ENCODE results near the gene ITGAE. TPM values are rescaled to one million over a fixed set of nuclear protein-coding genes. Genes with fewer than 3 reads are reported as not detected.

Gene ITGAE
- polyA plus RNA-seq, 2 of the 4 experiments (the other 2 are of a cell fraction): 154 to 156 TPM

DNA sequence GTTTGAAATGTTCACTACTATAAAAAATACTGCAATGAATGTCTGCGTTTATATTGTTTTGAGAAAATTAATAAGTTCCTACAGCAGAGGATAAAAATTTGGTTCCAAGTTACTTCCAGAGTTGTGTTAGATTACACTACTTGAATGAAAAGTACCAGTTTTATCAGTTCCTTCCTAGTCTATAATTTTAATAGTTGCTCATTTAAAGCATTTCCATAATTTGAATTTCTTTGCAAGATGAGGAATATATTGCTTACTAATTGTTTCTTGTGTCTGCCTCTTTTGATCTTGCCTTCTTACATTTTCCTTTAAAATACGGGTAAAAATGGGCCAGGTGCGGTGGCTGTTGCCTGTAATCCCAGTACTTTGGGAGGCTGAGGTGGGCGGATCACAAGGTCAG is 128.4 kb downstream of the ITGAE start:
- Histone ChIP-seq H3K27ac (no peak overlapping the region), H3K4me3 (no peak overlapping the region), H3K4me2 (no peak overlapping the region), H3K4me1 (peaks cover 8% of the 10 kb centered on the region; the same call in 2 of the 3 replicates), H3K9me3 (no peaks in the 10 kb centered on the region)
- DNase-seq (ENCODE audit: low read depth in 1 of 2, low spot score in 1 of 2) (no peak), FAIRE-seq (no peak), ATAC-seq (no peak)
- TF ChIP-seq MAFK (IDR thresholded peaks at IDR 0.05; ENCODE audit: partially characterized antibody) (no peak), JUNB (IDR thresholded peaks at IDR 0.05) (no peak), RNF2 (IDR thresholded peaks at IDR 0.05; ENCODE audit: borderline replicate concordance, low read depth) (no peak), KDM5A (IDR thresholded peaks at IDR 0.05) (no peak)
- TF ChIP-seq, protein P1, sequence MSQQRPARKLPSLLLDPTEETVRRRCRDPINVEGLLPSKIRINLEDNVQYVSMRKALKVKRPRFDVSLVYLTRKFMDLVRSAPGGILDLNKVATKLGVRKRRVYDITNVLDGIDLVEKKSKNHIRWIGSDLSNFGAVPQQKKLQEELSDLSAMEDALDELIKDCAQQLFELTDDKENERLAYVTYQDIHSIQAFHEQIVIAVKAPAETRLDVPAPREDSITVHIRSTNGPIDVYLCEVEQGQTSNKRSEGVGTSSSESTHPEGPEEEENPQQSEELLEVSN (IDR thresholded peaks at IDR 0.05; ENCODE audit: borderline replicate concordance, low read depth): no peak
- ChIA-PET POLR2A (no interaction called here), CTCF (interaction anchor here (4.1 kb wide), 1 partner anchor 11 kb away, joined by 19 read pairs; no protein-coding TSS in a partner anchor)
- 94% methylated on average over 4 of the region's 4 CpGs for WGBS (ENCODE audit: missing lambda C conversion rate)

DNA sequence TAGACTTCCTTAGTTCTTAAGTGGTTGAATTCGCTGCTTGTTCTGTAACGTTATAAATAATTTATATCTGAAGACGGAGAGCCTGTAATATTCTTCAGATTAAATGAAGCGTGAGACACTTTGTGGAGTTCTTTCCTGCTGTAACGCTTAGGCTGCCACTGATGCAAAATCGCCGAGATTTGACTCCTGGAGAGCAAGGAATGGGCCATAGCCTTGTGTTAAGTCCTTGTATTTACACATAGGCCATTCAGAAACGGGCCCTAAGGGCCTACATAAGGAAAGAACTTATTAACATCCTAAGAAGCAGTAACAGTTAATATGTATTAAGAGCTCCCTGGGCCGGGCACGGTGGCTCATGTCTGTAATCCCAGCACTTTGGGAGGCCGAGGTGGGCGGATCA is 131.4 kb downstream of the ITGAE start:
- no peak for DNase-seq (ENCODE audit: low read depth in 1 of 2, low spot score in 1 of 2)
- FAIRE-seq: no peak
- Histone ChIP-seq H3K27ac (peak overlapping the region; percentile 94), H3K9me3 (no peaks in the 10 kb centered on the region), H3K4me1 (peaks cover 25% of the 10 kb centered on the region), H3K4me2 (peak overlapping the region; percentile 74), H3K4me3 (peak overlapping the region; percentile 82)
- POLR2A ChIA-PET: interaction anchor here (1.2 kb wide), 1 partner anchor 10 kb away, joined by 3 read pairs; no protein-coding TSS in a partner anchor
- CTCF ChIA-PET: interaction anchor here (1.1 to 4.1 kb wide), 3 partner anchors 9 to 68 kb away, joined by 3 to 19 read pairs (median 3); no protein-coding TSS in a partner anchor
- WGBS (ENCODE audit: missing lambda C conversion rate): 41% methylated on average over 12 of the region's 12 CpGs
- no peak for ATAC-seq
- TF ChIP-seq MAZ (IDR thresholded peaks at IDR 0.05; ENCODE audit: borderline replicate concordance, low read depth, low read length) (no peak), NFE2L2 (conservative IDR thresholded peaks at IDR 0.05; ENCODE audit: low read length) (no peak), CEBPB (IDR thresholded peaks at IDR 0.05) (no peak), HEYL (CRISPR knock-in tag; IDR thresholded peaks at IDR 0.05) (no peak), CBX2 (IDR thresholded peaks at IDR 0.05; ENCODE audit: borderline replicate concordance, low read depth) (no peak), RFX5 (IDR thresholded peaks at IDR 0.05) (no peak), ESRRA (IDR thresholded peaks at IDR 0.05; ENCODE audit: borderline replicate concordance, low read length) (no peak), CHD4 (IDR thresholded peaks at IDR 0.05; ENCODE audit: borderline replicate concordance) (no peak), EHF (CRISPR knock-in tag; IDR thresholded peaks at IDR 0.05) (no peak), ZSCAN20 (CRISPR knock-in tag; IDR thresholded peaks at IDR 0.05) (no peak), CBX8 (IDR thresholded peaks at IDR 0.05) (no peak), JUNB (IDR thresholded peaks at IDR 0.05) (no peak), POLR2A (IDR thresholded peaks at IDR 0.05; ENCODE audit: low read length) (no peak), JUN (IDR thresholded peaks at IDR 0.05) (no peak), ZNF302 (CRISPR knock-in tag; IDR thresholded peaks at IDR 0.05) (no peak)
- TF ChIP-seq, protein P2, sequence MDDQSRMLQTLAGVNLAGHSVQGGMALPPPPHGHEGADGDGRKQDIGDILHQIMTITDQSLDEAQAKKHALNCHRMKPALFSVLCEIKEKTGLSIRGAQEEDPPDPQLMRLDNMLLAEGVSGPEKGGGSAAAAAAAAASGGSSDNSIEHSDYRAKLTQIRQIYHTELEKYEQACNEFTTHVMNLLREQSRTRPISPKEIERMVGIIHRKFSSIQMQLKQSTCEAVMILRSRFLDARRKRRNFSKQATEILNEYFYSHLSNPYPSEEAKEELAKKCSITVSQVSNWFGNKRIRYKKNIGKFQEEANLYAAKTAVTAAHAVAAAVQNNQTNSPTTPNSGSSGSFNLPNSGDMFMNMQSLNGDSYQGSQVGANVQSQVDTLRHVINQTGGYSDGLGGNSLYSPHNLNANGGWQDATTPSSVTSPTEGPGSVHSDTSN (IDR thresholded peaks at IDR 0.05): no peak
- TF ChIP-seq, protein P3, sequence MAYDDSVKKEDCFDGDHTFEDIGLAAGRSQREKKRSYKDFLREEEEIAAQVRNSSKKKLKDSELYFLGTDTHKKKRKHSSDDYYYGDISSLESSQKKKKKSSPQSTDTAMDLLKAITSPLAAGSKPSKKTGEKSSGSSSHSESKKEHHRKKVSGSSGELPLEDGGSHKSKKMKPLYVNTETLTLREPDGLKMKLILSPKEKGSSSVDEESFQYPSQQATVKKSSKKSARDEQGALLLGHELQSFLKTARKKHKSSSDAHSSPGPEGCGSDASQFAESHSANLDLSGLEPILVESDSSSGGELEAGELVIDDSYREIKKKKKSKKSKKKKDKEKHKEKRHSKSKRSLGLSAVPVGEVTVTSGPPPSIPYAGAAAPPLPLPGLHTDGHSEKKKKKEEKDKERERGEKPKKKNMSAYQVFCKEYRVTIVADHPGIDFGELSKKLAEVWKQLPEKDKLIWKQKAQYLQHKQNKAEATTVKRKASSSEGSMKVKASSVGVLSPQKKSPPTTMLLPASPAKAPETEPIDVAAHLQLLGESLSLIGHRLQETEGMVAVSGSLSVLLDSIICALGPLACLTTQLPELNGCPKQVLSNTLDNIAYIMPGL (CRISPR knock-in tag; IDR thresholded peaks at IDR 0.05; ENCODE audit: borderline replicate concordance): no peak
- TF ChIP-seq, protein P1 (IDR thresholded peaks at IDR 0.05; ENCODE audit: borderline replicate concordance, low read depth): no peak
- TF ChIP-seq, protein P4, sequence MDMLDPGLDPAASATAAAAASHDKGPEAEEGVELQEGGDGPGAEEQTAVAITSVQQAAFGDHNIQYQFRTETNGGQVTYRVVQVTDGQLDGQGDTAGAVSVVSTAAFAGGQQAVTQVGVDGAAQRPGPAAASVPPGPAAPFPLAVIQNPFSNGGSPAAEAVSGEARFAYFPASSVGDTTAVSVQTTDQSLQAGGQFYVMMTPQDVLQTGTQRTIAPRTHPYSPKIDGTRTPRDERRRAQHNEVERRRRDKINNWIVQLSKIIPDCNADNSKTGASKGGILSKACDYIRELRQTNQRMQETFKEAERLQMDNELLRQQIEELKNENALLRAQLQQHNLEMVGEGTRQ (IDR thresholded peaks at IDR 0.05): no peak
- TF ChIP-seq, protein P5, sequence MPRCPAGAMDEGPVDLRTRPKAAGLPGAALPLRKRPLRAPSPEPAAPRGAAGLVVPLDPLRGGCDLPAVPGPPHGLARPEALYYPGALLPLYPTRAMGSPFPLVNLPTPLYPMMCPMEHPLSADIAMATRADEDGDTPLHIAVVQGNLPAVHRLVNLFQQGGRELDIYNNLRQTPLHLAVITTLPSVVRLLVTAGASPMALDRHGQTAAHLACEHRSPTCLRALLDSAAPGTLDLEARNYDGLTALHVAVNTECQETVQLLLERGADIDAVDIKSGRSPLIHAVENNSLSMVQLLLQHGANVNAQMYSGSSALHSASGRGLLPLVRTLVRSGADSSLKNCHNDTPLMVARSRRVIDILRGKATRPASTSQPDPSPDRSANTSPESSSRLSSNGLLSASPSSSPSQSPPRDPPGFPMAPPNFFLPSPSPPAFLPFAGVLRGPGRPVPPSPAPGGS (IDR thresholded peaks at IDR 0.05): no peak

Data from A549 (cell line).